ENCODE measurements around the gene FAM43B.

FAM43B gene

DNA sequence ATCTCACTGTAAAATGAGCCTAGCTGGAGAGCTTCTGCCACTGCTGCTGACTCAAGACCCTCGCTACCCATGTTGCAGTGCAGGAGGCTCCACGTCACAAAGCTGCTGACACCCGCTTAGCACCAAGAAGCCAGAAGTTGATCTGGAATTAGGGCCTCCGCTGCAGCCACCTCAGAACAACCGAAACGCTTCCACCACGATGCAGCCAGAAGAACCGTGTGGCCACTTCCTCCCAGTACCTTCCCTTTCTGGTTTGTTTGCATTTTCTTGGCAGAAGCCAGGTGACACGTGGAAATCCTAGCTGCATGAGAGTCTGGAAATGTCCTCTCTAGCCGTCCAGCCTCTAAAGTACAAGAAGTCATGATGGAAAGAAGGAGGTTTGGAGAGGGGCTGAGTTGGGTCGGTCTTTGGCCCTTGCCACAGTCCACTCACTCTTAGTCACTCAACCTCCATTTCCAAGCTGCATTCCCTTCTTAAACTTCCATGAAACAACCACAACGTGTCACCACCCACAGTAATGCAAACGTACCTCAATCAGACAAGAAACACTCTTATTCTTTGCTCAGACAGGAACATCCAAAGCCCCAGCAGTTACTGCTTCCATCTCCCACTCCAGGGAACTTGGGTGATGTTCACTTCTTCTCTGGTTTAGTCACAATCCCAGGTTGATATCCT is 26.5 kb downstream of the FAM43B start:
- no peak overlapping the region for H3K4me3 ChIP-seq (ENCODE audit: low read depth, low read length)

DNA sequence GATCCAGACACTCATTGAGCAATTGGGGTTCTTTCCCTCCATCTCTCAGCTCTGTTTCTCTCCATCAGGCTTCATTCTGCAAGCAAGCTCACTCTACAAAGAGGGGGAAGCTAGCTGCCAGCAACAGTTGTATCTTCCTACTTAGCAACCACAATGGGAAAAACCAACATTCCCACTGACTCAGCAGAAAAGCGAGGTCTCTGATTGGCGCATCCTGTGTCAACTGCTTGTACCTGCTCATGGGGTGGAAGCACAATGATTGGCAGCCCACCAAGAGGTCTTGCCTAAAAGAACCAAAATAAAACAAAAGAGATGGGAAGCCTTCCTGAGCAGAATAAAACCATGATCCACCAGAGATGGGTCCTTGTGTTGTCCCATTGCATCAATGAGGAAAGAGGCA is 32.5 kb downstream of the FAM43B start:
- no peak overlapping the region for H3K4me3 ChIP-seq (ENCODE audit: low read depth, low read length)
- TF ChIP-seq, protein P1, sequence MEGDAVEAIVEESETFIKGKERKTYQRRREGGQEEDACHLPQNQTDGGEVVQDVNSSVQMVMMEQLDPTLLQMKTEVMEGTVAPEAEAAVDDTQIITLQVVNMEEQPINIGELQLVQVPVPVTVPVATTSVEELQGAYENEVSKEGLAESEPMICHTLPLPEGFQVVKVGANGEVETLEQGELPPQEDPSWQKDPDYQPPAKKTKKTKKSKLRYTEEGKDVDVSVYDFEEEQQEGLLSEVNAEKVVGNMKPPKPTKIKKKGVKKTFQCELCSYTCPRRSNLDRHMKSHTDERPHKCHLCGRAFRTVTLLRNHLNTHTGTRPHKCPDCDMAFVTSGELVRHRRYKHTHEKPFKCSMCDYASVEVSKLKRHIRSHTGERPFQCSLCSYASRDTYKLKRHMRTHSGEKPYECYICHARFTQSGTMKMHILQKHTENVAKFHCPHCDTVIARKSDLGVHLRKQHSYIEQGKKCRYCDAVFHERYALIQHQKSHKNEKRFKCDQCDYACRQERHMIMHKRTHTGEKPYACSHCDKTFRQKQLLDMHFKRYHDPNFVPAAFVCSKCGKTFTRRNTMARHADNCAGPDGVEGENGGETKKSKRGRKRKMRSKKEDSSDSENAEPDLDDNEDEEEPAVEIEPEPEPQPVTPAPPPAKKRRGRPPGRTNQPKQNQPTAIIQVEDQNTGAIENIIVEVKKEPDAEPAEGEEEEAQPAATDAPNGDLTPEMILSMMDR (IDR thresholded peaks at IDR 0.05; ENCODE audit: insufficient read depth, low read depth, low read length, missing control alignments), result no peak
- DNase-seq (ENCODE audit: low read depth), result no peak

More for the DNA sequence above, 26.5 kb downstream of the FAM43B start:
- TF ChIP-seq, protein P1 (IDR thresholded peaks at IDR 0.05; ENCODE audit: insufficient read depth, low read depth, low read length, missing control alignments), result no peak
- no peak for DNase-seq (ENCODE audit: low read depth)

DNA sequence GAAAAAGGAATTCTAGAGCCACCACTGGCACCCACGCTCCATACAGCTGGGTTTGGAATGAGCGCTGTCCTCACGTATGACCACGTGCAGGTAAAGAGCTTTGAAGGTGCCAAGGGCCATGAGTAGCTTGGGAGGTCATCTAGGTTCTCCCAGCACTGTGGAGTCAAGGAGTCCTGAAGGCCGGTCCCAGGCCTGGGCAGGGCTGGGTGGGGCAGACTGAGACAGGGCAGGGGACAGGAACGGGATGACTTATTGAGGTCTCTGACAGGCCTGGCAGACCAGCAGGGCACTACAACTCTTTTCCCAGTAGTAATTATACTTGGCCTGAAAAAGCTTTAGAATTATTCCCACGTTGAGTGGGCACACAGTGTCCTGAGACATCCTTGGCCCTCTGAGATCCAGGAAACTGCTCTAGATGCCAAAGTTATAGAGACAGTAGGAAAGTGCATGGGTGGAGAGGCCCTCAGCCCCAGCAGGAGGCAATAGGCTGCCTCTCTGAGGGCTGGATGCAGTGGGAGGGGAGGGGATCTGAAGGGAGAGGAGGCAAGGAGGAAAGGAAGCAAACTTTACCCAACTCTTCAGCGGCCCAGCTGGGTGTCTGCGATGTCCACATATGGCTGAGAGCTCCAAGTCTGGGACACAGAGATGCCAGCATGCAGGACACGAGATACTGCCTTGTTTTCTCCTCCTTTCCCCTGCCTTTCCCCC is 34.7 kb downstream of the FAM43B start:
- H3K4me3 ChIP-seq (ENCODE audit: low read depth, low read length), result no peak overlapping the region
- TF ChIP-seq, protein P1 (IDR thresholded peaks at IDR 0.05; ENCODE audit: insufficient read depth, low read depth, low read length, missing control alignments), result no peak
- DNase-seq (ENCODE audit: low read depth), result no peak

DNA sequence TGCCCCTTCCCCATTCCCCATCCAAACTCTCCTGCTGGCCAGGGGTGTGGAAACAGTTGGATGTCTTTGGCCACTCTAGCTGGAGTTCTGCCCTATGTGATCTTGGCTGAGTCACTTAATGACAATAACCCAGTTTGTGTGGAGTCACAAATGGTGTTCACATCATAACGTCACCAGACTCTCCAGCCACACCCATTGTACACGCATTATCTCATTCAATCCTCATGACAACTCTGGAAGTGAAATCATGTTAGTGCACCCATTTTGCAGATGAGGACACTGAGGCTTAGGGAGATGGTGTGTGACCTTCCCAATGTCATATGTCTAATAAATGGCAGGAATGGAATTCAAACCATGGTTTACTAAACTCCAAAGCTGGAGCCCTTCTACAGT is 35.3 kb downstream of the FAM43B start:
- no peak for DNase-seq (ENCODE audit: low read depth)
- H3K4me3 ChIP-seq (ENCODE audit: low read depth, low read length), result no peak overlapping the region
- TF ChIP-seq, protein P1 (IDR thresholded peaks at IDR 0.05; ENCODE audit: insufficient read depth, low read depth, low read length, missing control alignments), result no peak

DNA sequence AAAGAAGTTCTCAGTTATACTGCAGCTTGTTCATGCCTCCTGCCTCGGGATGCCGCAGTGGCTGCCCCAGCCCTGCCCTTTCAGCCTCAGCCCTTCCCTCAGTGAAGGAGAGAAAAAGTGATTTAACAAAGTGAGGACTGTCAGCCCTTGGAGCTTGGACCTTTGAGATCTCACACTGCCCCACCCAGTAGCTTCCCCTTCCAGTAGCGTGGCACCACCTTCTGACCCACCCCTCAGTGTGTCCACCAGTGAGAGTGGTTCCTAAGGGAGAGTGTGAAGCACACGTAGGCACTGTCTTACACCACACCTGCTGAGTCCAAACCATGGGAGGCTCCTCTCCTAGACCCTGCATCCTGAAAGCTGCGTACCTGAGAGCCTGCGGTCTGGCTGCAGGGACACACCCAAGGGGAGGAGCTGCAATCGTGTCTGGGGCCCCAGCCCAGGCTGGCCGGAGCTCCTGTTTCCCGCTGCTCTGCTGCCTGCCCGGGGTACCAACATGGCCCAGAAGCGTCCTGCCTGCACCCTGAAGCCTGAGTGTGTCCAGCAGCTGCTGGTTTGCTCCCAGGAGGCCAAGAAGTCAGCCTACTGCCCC is 36.4 kb downstream of the FAM43B start, which contains the start of gene CDA:
Gene CDA (plus strand): TSS at position 464 of the 592 bp plus-strand sequence. CDS start 33 bp downstream, at position 497.
- no peak within 1 kb of the TSS for H3K4me3 ChIP-seq (ENCODE audit: low read depth, low read length)
- DNase-seq (ENCODE audit: low read depth), result no peak
- TF ChIP-seq, protein P1 (IDR thresholded peaks at IDR 0.05; ENCODE audit: insufficient read depth, low read depth, low read length, missing control alignments), result no peak

DNA sequence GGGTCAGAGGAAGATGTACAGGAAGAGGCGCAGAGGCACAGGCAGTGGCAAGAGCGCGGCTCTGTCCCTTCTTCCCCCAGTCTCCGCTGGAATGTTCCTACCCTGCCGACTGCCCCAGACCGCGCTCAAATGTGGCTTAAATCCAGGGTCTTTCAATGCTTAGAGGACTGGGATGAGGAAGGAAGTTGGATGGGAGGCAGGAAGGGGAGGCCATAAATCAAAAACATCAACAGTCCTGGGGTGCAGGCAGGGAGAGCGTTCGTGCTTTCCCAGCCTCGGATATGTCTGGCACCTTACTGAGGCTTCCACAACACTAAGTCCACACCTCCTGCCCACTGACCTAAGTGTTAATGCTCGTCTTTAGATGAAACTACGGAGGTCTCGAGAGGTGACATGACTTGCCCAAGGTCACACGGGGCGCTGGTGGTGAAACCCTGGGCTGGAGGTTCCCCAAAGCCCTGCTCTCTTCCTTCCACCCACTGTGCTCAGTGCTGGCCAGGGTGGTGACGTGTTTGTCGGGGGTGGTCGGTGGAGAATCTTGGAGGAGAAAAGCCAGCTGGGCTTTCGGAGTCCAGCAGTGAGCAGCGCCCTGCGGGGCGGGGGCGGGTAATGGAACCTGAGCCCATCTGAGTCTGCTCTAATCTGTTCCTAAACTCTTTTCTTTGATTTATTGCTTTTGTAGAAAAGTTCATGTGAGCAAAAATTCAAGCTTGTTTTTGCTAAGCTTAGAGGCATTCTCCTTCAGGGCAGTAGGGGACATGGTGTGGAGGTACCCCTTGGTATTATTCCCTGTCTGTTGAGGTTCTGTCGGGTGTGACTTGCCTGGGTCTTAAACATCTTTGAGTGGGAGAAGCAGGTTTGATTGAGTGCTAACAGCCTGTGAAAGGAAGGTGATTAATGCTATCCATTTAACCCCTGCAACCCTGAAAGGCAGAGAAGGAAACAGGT is 37.2 kb downstream of the FAM43B start:
- no peak overlapping the region for H3K4me3 ChIP-seq (ENCODE audit: low read depth, low read length)
- TF ChIP-seq, protein P1 (IDR thresholded peaks at IDR 0.05; ENCODE audit: insufficient read depth, low read depth, low read length, missing control alignments), result no peak
- DNase-seq (ENCODE audit: low read depth), result no peak
